Adipocyte (in vitro differentiated cells): ENCODE results near the gene HOXA7.

ENCODE experiments used
- DNase-seq: peaks from one replicate; pipeline ENCODE4 v3.0.0-alpha.2; 2015; ENCODE audit warnings: low read depth
- H3K27me3 ChIP-seq: replicated peaks from 2 replicates; pipeline ENCODE4 v1.7.0; 2013; ENCODE audit warnings: mild to moderate bottlenecking, low read length, moderate library complexity; ENCODE audit not compliant: control insufficient read depth, insufficient read depth
- H3K36me3 ChIP-seq: 2 replicates; pipeline ENCODE4 v1.7.0; 2013; ENCODE audit warnings: low read length, mild to moderate bottlenecking, moderate library complexity; ENCODE audit not compliant: control insufficient read depth, insufficient read depth, severe bottlenecking
- H3K4me1 ChIP-seq: 2 replicates; pipeline ENCODE4 v1.7.0; 2013; ENCODE audit warnings: mild to moderate bottlenecking, low read length, moderate library complexity; ENCODE audit not compliant: control insufficient read depth, insufficient read depth
- H3K4me3 ChIP-seq: 2 replicates; pipeline ENCODE4 v1.7.0; 2013; ENCODE audit warnings: mild to moderate bottlenecking, low read length, moderate library complexity
- H3K9ac ChIP-seq: 2 replicates; pipeline ENCODE4 v1.7.0; 2013; ENCODE audit warnings: mild to moderate bottlenecking, low read length, moderate library complexity
- H3K9me3 ChIP-seq: 2 replicates; pipeline ENCODE4 v1.7.0; 2013; ENCODE audit warnings: mild to moderate bottlenecking, low read length, moderate library complexity; ENCODE audit not compliant: control insufficient read depth

HOXA7 gene

DNA sequence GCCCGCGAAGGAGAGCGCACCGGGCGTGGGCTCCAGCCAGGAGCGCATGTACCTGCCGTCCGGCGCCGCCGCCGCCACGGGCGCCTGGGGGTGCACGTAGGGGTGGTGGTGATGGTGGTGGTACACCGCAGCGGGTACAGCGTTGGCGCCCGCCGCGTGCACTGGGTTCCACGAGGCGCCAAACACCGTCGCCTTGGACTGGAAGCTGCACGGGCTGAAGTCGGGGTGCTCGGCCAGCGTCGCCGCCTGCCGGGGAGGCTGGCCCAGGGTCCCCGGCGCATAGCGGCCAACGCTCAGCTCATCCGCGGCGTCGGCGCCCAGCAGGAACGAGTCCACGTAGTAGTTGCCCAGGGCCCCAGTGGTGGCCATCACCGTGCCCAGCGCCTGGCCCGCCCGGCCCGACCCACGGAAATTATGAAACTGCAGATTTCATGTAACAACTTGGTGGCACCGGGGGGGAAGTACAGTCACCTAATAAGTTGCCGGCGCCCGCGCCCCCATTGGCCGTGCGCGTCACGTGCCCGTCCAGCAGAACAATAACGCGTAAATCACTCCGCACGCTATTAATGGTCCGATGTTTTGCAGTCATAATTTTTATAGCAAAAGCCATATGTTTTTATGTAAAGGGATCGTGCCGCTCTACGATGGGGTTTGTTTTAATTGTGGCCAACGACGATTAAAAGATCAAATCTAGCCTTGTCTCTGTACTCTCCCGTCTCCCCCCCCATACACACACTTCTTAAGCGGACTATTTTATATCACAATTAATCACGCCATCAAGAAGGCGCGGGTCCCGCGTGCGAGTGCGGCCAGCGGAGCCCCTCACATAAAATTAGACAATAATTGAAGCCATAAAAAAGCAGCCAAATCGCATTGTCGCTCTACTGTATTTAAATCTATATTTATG, 8.9 kb upstream of the HOXA7 start, which contains the start of gene HOXA9:
Gene HOXA9 (minus strand): TSS at position 449 of the 907 bp plus-strand sequence. CDS start 80 bp downstream, at position 369.
- H3K27me3 ChIP-seq, result no peaks in the 10 kb centered on the region

DNA sequence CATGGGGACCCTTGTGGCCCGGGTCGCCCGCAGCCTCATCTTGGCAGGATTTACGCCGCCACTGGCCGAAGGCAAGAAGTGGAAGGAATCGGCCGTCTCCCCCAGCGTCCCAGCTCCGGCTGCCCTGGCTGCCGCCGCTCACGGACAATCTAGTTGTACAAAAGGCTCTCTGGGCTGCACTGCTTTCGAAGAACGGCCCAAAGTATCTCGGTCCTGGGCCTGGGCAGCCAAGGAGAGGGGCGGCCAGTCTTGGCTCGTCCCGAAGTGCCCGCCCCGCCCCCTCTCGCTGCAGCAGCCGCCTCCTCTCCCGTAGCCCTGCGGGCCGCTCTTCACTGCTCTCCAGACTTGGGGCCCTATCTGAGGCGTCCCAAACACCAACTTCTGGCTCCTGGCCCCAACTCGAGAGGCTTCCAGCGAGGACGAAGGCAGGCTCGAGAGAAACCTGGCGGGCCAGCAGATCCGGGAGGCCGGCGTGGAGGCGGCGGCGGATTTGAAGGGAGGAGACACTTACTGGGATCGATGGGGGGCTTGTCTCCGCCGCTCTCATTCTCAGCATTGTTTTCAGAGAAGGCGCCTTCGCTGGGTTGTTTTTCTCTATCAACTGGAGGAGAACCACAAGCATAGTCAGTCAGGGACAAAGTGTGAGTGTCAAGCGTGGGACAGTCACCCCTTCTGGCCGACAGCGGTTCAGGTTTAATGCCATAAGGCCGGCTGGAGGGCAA, 8.1 kb upstream of the HOXA7 start:
- DNase-seq, result no peak
- Histone ChIP-seq H3K4me3 (peak overlapping the region; percentile 94), H3K9ac (peak overlapping the region; percentile 93), H3K27me3 (no peaks in the 10 kb centered on the region), H3K4me1 (peaks cover 46% of the 10 kb centered on the region), H3K36me3 (peaks cover 5% of the 10 kb centered on the region), H3K9me3 (no peaks in the 10 kb centered on the region)

More for the DNA sequence above, 8.9 kb upstream of the HOXA7 start, which contains the start of gene HOXA9:
- H3K9ac ChIP-seq, result peak within 1 kb of the TSS; percentile 93
- no peak for DNase-seq
- H3K4me3 ChIP-seq, result peak within 1 kb of the TSS; percentile 94
- peaks cover 42% of the 10 kb centered on the region for H3K4me1 ChIP-seq
- H3K36me3 ChIP-seq, result peaks cover 5% of the 10 kb centered on the region
- no peaks in the 10 kb centered on the region for H3K9me3 ChIP-seq

DNA sequence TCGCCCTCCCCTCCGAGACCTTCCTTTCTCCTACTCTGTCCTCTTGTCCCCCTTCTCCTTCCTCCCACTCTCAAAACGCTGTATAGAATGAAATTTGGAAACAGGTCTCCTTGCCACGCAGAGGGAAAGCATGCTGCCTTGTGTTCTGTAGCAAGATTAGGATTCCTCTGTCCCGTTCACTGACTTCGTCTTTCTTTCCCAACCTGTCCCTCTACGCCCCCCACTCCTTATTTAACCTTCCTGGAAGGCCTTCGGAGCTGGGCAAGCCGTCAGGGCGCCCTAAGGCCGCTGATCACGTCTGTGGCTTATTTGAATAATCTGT, 7.5 kb upstream of the HOXA7 start:
- no peak for DNase-seq
- H3K4me3 ChIP-seq, result peak overlapping the region; percentile 94

DNA sequence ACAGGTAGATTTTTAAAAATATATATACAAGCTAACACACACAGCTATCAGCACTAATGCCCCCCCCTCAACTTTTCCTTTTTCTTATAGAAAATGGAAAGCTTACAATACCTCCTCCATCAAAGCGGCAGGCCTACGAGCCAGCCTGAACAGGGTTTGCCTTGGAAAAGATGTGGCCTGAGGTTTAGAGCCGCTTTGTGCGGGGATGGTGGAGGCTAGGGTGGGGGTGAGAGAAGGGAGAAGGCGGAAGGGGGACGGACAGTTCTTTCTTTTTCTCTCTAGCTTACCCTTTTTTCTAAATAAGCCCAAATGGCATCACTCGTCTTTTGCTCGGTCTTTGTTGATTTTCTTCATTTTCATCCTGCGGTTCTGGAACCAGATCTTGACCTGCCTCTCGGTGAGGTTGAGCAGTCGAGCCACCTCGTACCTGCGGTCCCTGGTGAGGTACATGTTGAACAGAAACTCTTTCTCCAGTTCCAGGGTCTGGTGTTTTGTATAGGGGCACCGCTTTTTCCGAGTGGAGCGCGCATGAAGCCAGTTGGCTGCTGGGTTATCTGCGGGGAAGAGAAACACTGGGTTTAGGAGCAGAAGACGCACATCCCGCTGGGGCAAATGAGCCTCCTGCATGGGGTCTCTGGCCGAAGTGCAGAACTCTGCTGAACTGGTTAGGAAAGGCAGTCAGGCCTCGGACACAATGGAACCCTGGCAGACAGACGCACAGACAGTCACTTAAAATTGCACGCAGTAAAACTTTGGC, 7.0 kb upstream of the HOXA7 start:
- Histone ChIP-seq H3K9me3 (no peaks in the 10 kb centered on the region), H3K27me3 (no peaks in the 10 kb centered on the region), H3K4me3 (peak overlapping the region; percentile 94), H3K4me1 (peaks cover 43% of the 10 kb centered on the region), H3K9ac (peak overlapping the region; percentile 93), H3K36me3 (peaks cover 5% of the 10 kb centered on the region)
- DNase-seq, result no peak

More for the DNA sequence above, 7.5 kb upstream of the HOXA7 start:
- Histone ChIP-seq H3K9me3 (no peaks in the 10 kb centered on the region), H3K36me3 (peaks cover 5% of the 10 kb centered on the region), H3K9ac (peak overlapping the region; percentile 93), H3K27me3 (no peaks in the 10 kb centered on the region), H3K4me1 (peaks cover 46% of the 10 kb centered on the region)

DNA sequence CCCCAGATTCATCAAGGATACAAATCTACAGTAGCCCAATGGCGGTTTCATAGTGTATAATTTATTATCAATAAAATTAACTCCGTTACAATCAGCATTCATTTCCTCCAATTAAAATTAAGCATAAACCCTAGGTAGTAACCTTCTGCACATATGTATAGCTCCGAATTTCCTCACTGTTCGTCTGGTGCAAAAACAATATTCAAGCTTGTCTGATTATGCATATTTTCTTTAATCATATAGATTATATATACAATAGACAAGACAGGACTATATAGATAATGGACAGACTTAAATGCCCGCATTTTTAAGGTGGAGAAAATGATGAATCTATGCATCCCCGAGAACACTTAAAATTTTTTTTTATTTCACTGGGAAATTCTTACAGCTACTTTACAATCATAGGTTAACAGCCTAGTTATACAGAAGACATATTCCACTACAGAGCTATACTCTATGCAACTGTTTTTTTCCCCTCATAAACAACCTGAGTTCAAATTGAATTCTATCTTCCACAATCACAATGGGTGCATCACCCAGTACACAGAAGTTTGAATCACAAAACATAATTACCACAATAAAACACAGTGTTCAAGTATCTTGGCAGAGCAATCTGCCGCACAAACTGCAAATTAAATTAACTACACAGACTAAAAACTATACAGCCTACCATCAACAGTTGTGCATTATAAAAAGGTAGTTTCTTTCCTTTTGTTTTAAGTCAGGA, 6.2 kb upstream of the HOXA7 start:
- Histone ChIP-seq H3K36me3 (peaks cover 5% of the 10 kb centered on the region), H3K4me3 (peak overlapping the region; percentile 94), H3K9ac (peak overlapping the region; percentile 93), H3K9me3 (no peaks in the 10 kb centered on the region), H3K4me1 (peaks cover 36% of the 10 kb centered on the region), H3K27me3 (no peaks in the 10 kb centered on the region)
- no peak for DNase-seq

DNA sequence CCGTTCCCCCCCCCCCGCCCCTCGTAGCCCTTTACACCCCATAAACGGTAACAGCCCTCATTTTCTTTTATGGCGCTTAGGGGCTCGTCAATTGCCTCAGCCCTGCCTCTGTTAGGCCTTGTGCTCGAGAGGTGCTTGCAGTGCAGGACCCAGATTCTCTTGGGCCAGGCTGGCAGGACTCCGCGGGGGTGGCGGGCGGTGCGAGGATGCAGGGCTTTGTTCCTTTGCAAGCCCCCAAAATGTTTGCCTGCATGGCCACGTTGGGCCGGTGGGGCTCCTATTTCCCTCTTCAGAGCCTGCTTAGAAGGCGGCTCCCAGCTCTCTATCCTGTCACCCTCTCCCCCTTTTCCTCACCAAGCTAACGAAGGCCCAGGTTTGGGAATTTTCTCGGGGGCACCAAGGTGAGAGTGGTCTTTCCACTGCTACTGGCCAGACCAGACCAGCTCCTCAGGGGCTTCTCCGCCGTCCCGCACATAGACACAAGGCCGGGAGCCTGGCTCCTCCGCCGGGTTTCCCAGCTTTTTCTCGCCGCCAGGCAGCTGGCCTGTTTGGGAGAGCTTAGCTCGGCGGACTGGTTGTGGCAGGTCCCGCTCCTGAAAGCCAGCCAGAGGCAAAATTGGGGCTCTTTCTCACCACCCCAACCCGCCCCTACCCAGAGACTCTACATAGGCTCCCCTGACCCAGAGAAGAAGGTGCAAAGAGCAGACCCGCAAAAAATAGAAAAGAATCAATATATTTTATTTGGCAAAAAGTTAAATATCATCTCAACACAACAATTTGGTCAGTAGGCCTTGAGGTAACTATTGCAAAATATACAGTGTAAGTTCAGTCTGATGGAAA, 5.5 kb upstream of the HOXA7 start:
- no peak for DNase-seq
- Histone ChIP-seq H3K9me3 (no peaks in the 10 kb centered on the region), H3K4me1 (peaks cover 32% of the 10 kb centered on the region), H3K4me3 (peak overlapping the region; percentile 94), H3K9ac (peak overlapping the region; percentile 93), H3K27me3 (no peaks in the 10 kb centered on the region), H3K36me3 (peaks cover 5% of the 10 kb centered on the region)

DNA sequence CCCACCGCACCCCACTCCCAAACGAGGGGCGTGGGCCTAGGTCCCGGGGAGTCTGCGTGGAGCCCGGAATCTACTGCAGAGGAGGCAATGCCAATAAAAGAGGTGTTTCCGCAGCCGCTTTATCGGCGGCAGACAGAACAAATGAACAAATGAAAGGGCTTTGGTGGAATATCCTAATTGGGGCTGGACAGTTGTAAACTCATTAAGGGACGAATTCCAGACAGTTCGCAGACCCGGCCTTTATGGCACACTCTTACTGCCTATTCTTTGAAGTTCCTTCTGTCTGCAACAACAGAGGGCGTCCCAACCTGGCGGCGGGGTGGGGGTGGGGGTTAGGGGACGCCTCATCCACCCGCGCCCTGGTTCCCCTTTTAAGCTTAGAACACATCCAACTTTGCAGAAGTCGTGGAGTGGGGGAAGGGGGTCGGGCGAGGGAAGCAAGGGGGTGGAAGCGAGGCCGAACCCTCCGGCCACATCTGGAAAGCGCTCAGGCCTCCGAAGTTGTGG, 4.8 kb upstream of the HOXA7 start:
- H3K9ac ChIP-seq, result peak overlapping the region; percentile 93
- no peaks in the 10 kb centered on the region for H3K9me3 ChIP-seq
- no peak for DNase-seq
- peak overlapping the region; percentile 88 for H3K4me3 ChIP-seq
- H3K36me3 ChIP-seq, result peaks cover 5% of the 10 kb centered on the region
- peaks cover 26% of the 10 kb centered on the region for H3K4me1 ChIP-seq
- no peaks in the 10 kb centered on the region for H3K27me3 ChIP-seq

DNA sequence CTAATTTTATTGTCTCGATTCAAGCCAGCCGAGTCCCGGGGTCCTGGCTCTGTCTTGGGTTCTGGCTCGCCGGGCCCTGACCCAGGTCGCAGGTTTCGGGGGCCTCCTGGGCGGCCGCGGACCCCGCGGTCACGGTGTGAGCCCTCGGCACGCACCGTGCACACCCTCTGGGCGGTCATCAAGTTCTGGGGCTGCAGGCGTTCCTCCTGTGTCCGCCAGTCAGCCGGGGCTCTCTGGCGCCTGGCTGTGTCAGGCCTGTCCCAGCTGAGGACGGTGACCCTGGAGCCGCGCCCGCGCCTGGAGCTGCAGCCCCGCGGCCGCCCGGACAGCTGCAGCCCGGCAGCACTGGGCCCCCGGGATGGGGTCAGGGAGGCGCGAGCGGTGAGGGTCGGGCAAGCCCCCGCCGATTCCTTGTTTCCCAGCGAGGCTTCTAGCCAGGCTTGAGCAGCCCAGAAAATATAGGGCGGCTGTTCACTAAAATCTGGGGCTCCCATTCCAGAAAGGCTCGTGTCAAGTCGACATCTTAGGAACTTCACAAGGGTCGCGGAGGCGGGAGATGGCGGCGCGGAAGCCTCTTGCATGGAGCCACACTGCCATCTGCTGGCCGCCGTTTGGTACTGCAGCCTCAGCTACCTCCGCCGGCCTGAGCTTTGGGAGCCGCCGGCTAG, 4.2 kb upstream of the HOXA7 start:
- H3K9ac ChIP-seq, result peak overlapping the region; percentile 90
- H3K27me3 ChIP-seq, result no peaks in the 10 kb centered on the region
- H3K4me3 ChIP-seq, result peak overlapping the region; percentile 88
- no peaks in the 10 kb centered on the region for H3K9me3 ChIP-seq
- peak; percentile 88 for DNase-seq
- peaks cover 21% of the 10 kb centered on the region for H3K4me1 ChIP-seq
- H3K36me3 ChIP-seq, result peaks cover 5% of the 10 kb centered on the region

DNA sequence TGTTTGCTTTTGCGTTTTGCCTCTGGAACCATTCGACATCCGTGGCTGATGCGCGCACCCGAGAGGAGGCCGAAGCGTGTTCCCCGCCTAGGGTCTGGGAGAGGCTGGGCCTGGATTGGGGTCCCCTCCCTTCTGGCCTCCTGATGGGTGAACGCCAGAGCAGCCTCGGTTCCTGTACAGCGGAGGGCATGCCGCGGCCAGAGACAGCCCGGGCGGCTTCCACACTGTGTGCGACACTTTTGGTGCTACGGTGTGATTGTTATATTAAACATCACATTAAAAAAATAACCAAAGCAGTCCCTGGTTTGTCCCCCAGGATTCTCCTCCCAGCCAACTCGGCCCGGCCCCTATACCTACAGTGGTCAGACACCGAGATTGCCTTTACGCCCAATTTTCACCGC, 3.7 kb upstream of the HOXA7 start:
- no peak for DNase-seq
- Histone ChIP-seq H3K9ac (peak overlapping the region; percentile 90), H3K4me1 (peaks cover 26% of the 10 kb centered on the region), H3K9me3 (no peaks in the 10 kb centered on the region), H3K36me3 (peaks cover 5% of the 10 kb centered on the region), H3K4me3 (peak overlapping the region; percentile 88), H3K27me3 (no peaks in the 10 kb centered on the region)
